Endodermal cell (in vitro differentiated cells): ENCODE results near the gene EVL. TPM values are rescaled to one million over a fixed set of nuclear protein-coding genes. Genes with fewer than 3 reads are reported as not detected.

Source experiments
- DNase-seq: peaks from one replicate; pipeline ENCODE4 v3.0.0-alpha.2; 2017
- H3K27ac ChIP-seq: 2 replicates; pipeline ENCODE4 v1.5.1; 2013; ENCODE audit warnings: mild to moderate bottlenecking, low read depth, low read length, moderate library complexity
- H3K27me3 ChIP-seq: 2 replicates; pipeline ENCODE4 v1.6.1; 2013; ENCODE audit warnings: mild to moderate bottlenecking, low read length, moderate library complexity; ENCODE audit not compliant: insufficient read depth, control insufficient read depth, poor library complexity, severe bottlenecking
- H3K36me3 ChIP-seq: 2 replicates; pipeline ENCODE4 v1.7.0; 2013; ENCODE audit warnings: mild to moderate bottlenecking, low read length, moderate library complexity; ENCODE audit not compliant: control insufficient read depth, insufficient read depth
- H3K4me1 ChIP-seq: one replicate; pipeline ENCODE4 v1.7.0; 2013; ENCODE audit warnings: low read length; ENCODE audit not compliant: control insufficient read depth, insufficient read depth
- H3K4me3 ChIP-seq: 2 replicates; pipeline ENCODE4 v1.5.1; 2013; ENCODE audit warnings: mild to moderate bottlenecking, low read length, moderate library complexity
- H3K9ac ChIP-seq: 2 replicates; pipeline ENCODE4 v1.6.1; 2013; ENCODE audit warnings: mild to moderate bottlenecking, low read length, moderate library complexity; ENCODE audit not compliant: poor library complexity, severe bottlenecking; ENCODE audit errors: extremely low read depth
- H3K9me3 ChIP-seq: 2 replicates; pipeline ENCODE4 v1.6.1; 2013; ENCODE audit warnings: mild to moderate bottlenecking, low read length, moderate library complexity; ENCODE audit not compliant: control insufficient read depth
- H3K27ac Mint-ChIP-seq: 2 replicates; pipeline ENCODE4 v1.8.0; 2020; ENCODE audit warnings: mixed read lengths
- H3K27me3 Mint-ChIP-seq: 2 replicates; pipeline ENCODE4 v1.8.0; 2021; ENCODE audit warnings: mild to moderate bottlenecking, mixed read lengths; ENCODE audit not compliant: insufficient read depth
- H3K36me3 Mint-ChIP-seq: 2 replicates; pipeline ENCODE4 v1.8.0; 2020; ENCODE audit warnings: low read depth, mixed read lengths
- H3K4me1 Mint-ChIP-seq: 2 replicates; pipeline ENCODE4 v1.8.0; 2020; ENCODE audit warnings: mixed read lengths
- H3K4me3 Mint-ChIP-seq: 2 replicates; pipeline ENCODE4 v1.8.0; 2020; ENCODE audit warnings: mild to moderate bottlenecking, moderate library complexity, mixed read lengths
- H3K9me3 Mint-ChIP-seq: 2 replicates; pipeline ENCODE4 v1.8.0; 2020; ENCODE audit warnings: mild to moderate bottlenecking, mixed read lengths
- CTCF ChIP-seq: fragments of 200-600 bp; sonication (generic); conservative IDR thresholded peaks from 2 replicates; pipeline ENCODE4 v1.5.0; 2021; ENCODE audit warnings: antibody characterized with exemption, mild to moderate bottlenecking
- WGBS, 2 experiments: methylation state at CpG; one replicate each; pipeline versions ENCODE4 v1.1.5 to v1.1.7; 2013; ENCODE audit warnings: missing lambda C conversion rate in 2 of 2, mixed read lengths in 1 of 2; ENCODE audit not compliant: insufficient coverage in 1 of 2, insufficient read length in 1 of 2; 5-methylcytosine and 5-hydroxymethylcytosine counted together
- total RNA-seq, 2 donors: library from RNA; stranded (reverse); fragmentation: NEBNext Ultra II Directional in 1 of 2; extraction: Animal tissue kit (Norgen Biotek cat#: 25700) in 1 of 2; gene quantifications; 2 replicates in 1 of 2; 3 replicates in 1 of 2; pipeline ENCODE4 v1.2.1, GENCODE V29; 2021

Gene EVL
- total RNA-seq, 2 donors from 2014 or later: 61.1 to 71.3 TPM

GRCh38 chr14:100142073-100143040, 77.1 kb downstream of the EVL start:
- Mint-ChIP-seq H3K27me3 (no peaks in the 10 kb centered on the region), H3K4me1 (peaks cover 8% of the 10 kb centered on the region), H3K9me3 (no peaks in the 10 kb centered on the region), H3K4me3 (no peak overlapping the region), H3K27ac (no peak overlapping the region), H3K36me3 (no peaks in the 10 kb centered on the region)
- no peak for DNase-seq
- Histone ChIP-seq H3K9ac (no peak overlapping the region), H3K36me3 (peaks cover 3% of the 10 kb centered on the region), H3K4me1 (peaks cover 5% of the 10 kb centered on the region), H3K27me3 (no peaks in the 10 kb centered on the region), H3K9me3 (no peaks in the 10 kb centered on the region), H3K4me3 (no peak overlapping the region), H3K27ac (no peak overlapping the region)
- TF ChIP-seq CTCF: no peak
- WGBS, 2 experiments: 92 to 94% methylated on average over 11 to 14 of the region's 14 CpGs

- no peaks in the 10 kb centered on the region for H3K9me3 ChIP-seq
These were observed 78.3 kb downstream of the EVL start for GRCh38 chr14:100143523-100143922.

GRCh38 chr14:100143934-100144333, 78.7 kb downstream of the EVL start:
- H3K36me3 Mint-ChIP-seq: no peaks in the 10 kb centered on the region
- H3K27me3 ChIP-seq: no peaks in the 10 kb centered on the region
- peaks cover 5% of the 10 kb centered on the region for H3K4me1 ChIP-seq
- H3K9me3 Mint-ChIP-seq: no peaks in the 10 kb centered on the region
- H3K27ac Mint-ChIP-seq: no peak overlapping the region
- H3K4me3 Mint-ChIP-seq: no peak overlapping the region
- 94 to 95% methylated on average over 20 to 23 of the region's 23 CpGs for WGBS, 2 experiments
- H3K27me3 Mint-ChIP-seq: no peaks in the 10 kb centered on the region
- H3K27ac ChIP-seq: no peak overlapping the region
- H3K4me1 Mint-ChIP-seq: peaks cover 8% of the 10 kb centered on the region
- no peaks in the 10 kb centered on the region for H3K9me3 ChIP-seq
- TF ChIP-seq CTCF: no peak
- no peak overlapping the region for H3K9ac ChIP-seq
- H3K4me3 ChIP-seq: no peak overlapping the region
- H3K36me3 ChIP-seq: peaks cover 3% of the 10 kb centered on the region
- DNase-seq: no peak

More at GRCh38 chr14:100143523-100143922, 78.3 kb downstream of the EVL start:
- TF ChIP-seq CTCF: no peak
- Mint-ChIP-seq H3K9me3 (no peaks in the 10 kb centered on the region), H3K36me3 (no peaks in the 10 kb centered on the region), H3K4me1 (peaks cover 8% of the 10 kb centered on the region), H3K27me3 (no peaks in the 10 kb centered on the region), H3K4me3 (no peak overlapping the region), H3K27ac (no peak overlapping the region)
- Histone ChIP-seq H3K27ac (no peak overlapping the region), H3K4me1 (peaks cover 5% of the 10 kb centered on the region), H3K4me3 (no peak overlapping the region), H3K27me3 (no peaks in the 10 kb centered on the region), H3K9ac (no peak overlapping the region), H3K36me3 (peaks cover 3% of the 10 kb centered on the region)
- 91 to 93% methylated on average over 16 to 18 of the region's 18 CpGs for WGBS, 2 experiments
- no peak for DNase-seq
